ENCODE measurements around the gene TAF1D. TPM values are rescaled to one million over a fixed set of nuclear protein-coding genes. Genes with fewer than 3 reads are reported as not detected.

Gene TAF1D
- total RNA-seq, 1 donor from 2014 or later, result 83.2 TPM

- H3K9me3 ChIP-seq, result no peaks in the 10 kb centered on the region
- no peak overlapping the region for H3K4me3 ChIP-seq
- H3K27ac ChIP-seq, result no peak overlapping the region
- intact Hi-C loops (cut with DNase I), result no loop called here
- H3K36me3 ChIP-seq, result peaks cover 81% of the 10 kb centered on the region
- ATAC-seq (no peak), DNase-seq (no peak)
- TF ChIP-seq, protein P1, sequence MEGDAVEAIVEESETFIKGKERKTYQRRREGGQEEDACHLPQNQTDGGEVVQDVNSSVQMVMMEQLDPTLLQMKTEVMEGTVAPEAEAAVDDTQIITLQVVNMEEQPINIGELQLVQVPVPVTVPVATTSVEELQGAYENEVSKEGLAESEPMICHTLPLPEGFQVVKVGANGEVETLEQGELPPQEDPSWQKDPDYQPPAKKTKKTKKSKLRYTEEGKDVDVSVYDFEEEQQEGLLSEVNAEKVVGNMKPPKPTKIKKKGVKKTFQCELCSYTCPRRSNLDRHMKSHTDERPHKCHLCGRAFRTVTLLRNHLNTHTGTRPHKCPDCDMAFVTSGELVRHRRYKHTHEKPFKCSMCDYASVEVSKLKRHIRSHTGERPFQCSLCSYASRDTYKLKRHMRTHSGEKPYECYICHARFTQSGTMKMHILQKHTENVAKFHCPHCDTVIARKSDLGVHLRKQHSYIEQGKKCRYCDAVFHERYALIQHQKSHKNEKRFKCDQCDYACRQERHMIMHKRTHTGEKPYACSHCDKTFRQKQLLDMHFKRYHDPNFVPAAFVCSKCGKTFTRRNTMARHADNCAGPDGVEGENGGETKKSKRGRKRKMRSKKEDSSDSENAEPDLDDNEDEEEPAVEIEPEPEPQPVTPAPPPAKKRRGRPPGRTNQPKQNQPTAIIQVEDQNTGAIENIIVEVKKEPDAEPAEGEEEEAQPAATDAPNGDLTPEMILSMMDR (IDR thresholded peaks at IDR 0.05), result no peak
- no peaks in the 10 kb centered on the region for H3K4me1 ChIP-seq
- no peaks in the 10 kb centered on the region for H3K27me3 ChIP-seq (ENCODE audit: low read depth)
These were observed 40.5 kb downstream of the TAF1D start for GRCh38 chr11:93700830-93701229.

DNA sequence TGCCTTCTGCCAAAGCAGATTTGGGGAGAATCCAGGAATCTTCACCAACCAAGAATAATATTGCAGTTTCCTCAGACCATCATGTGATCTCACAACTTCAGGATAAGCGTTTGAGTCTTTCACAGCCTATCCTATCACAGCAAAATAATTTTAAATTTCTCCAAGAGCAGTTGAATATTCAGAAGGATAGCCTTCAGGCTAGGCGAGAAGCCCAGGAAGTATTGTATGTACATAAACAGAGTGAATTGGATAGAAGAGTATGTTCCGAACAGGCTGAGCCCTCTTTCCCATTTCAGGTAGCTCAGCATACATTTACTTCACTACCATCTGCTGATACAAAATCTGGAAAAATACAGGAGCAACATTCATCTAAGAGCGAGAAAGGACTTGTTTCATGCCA, 43.7 kb downstream of the TAF1D start:
- Histone ChIP-seq H3K27ac (no peak overlapping the region), H3K9me3 (no peaks in the 10 kb centered on the region), H3K36me3 (peaks cover 81% of the 10 kb centered on the region), H3K27me3 (ENCODE audit: low read depth) (no peaks in the 10 kb centered on the region), H3K4me3 (no peak overlapping the region), H3K4me1 (no peaks in the 10 kb centered on the region)
- intact Hi-C loops (cut with DNase I), result no loop called here
- TF ChIP-seq, protein P1 (IDR thresholded peaks at IDR 0.05), result no peak
- DNase-seq (no peak), ATAC-seq (no peak)

DNA sequence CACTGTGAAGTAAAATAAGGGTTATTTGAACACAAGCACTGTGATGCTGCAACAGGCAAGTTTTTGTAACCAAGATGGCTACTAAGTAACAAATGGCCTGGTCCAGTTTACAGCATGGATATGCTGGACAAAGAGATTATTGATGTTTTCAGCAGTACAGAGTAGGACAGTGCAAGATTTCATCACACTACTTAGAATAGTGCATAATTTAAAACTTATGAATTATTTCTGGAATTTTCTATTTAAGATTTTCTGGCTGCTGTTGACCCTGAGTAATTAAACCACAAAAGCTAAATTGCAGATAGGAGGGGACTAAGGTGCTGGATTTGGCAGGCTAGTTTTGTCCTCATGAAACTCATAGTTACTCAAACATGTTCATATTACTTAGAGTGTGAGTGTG, 46.7 kb downstream of the TAF1D start:
- H3K27ac ChIP-seq, result no peak overlapping the region
- H3K4me3 ChIP-seq, result no peak overlapping the region
- intact Hi-C loops (cut with DNase I), result no loop called here
- H3K9me3 ChIP-seq, result no peaks in the 10 kb centered on the region
- H3K4me1 ChIP-seq, result no peaks in the 10 kb centered on the region
- no peak for ATAC-seq
- no peaks in the 10 kb centered on the region for H3K27me3 ChIP-seq (ENCODE audit: low read depth)
- DNase-seq, result no peak
- TF ChIP-seq, protein P1 (IDR thresholded peaks at IDR 0.05), result no peak
- H3K36me3 ChIP-seq, result peaks cover 84% of the 10 kb centered on the region

DNA sequence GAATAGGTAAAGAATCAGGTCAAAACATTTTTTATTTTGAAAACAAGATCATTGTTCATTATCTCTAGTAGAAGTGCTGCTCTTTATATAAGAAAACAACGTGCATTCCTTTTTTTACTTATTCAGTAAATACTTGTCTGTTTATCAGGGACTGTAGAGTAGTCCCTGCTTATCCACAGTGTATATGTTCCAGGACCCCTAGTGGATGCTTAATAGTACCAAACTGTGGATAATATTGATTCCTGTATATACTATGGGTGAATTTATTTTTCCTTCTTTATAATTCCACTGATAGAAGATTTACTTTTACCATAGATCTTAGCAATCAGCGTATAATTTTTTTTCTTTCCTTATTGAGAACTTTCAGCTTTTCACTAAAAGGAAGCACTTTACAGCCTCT, 47.2 kb downstream of the TAF1D start:
- peaks cover 84% of the 10 kb centered on the region for H3K36me3 ChIP-seq

DNA sequence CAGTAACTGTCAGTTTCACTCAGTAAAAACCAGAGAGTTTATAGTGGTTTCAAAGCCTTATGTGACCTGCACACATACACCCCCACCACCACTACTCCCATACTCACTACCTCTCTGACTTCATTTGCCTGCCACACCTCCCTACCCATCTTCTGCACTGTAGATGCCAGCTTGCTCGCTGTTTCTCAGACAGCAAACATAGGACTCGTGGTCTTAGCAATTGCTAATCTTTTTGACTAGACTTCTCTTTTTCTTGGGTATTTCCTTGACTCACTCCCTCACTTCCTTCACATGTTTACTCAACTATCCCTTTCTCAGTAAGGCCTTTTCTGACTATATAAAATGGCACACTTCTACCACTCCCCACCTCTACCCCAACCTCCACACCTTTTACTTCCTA, 52.1 kb downstream of the TAF1D start:
- Histone ChIP-seq H3K27ac (no peak overlapping the region), H3K27me3 (ENCODE audit: low read depth) (no peaks in the 10 kb centered on the region), H3K9me3 (no peaks in the 10 kb centered on the region), H3K4me3 (no peak overlapping the region), H3K36me3 (peaks cover 83% of the 10 kb centered on the region), H3K4me1 (no peaks in the 10 kb centered on the region)
- ATAC-seq (no peak), DNase-seq (no peak)
- intact Hi-C loops (cut with DNase I), result no loop called here
- TF ChIP-seq, protein P1 (IDR thresholded peaks at IDR 0.05), result no peak

More for the DNA sequence above, 47.2 kb downstream of the TAF1D start:
- H3K4me1 ChIP-seq, result no peaks in the 10 kb centered on the region
- ATAC-seq (no peak), DNase-seq (no peak)
- H3K27ac ChIP-seq, result no peak overlapping the region
- no peak overlapping the region for H3K4me3 ChIP-seq
- intact Hi-C loops (cut with DNase I), result no loop called here
- no peaks in the 10 kb centered on the region for H3K9me3 ChIP-seq
- H3K27me3 ChIP-seq (ENCODE audit: low read depth), result no peaks in the 10 kb centered on the region
- TF ChIP-seq, protein P1 (IDR thresholded peaks at IDR 0.05), result no peak

GRCh38 chr11:93686812-93687211, 54.5 kb downstream of the TAF1D start:
- ATAC-seq (no peak), DNase-seq (no peak)
- Histone ChIP-seq H3K9me3 (no peaks in the 10 kb centered on the region), H3K4me3 (no peak overlapping the region), H3K27ac (no peak overlapping the region), H3K36me3 (peaks cover 91% of the 10 kb centered on the region), H3K4me1 (no peaks in the 10 kb centered on the region), H3K27me3 (ENCODE audit: low read depth) (no peaks in the 10 kb centered on the region)
- TF ChIP-seq, protein P1 (IDR thresholded peaks at IDR 0.05), result no peak
- intact Hi-C loops (cut with DNase I), result no loop called here
